Esophagus (tissue), 2 donors: ENCODE measurements around the gene SLC6A7. TPM values are rescaled to one million over a fixed set of nuclear protein-coding genes. Genes with fewer than 3 reads are reported as not detected.

Experiments
- H3K27ac ChIP-seq, 2 donors: one replicate each; pipeline ENCODE4 v1.5.1; 2013; ENCODE audit warnings: low read depth in 2 of 2, mild to moderate bottlenecking in 2 of 2, inconsistent platforms in 1 of 2, low read length in 1 of 2, moderate library complexity in 1 of 2
- H3K27me3 ChIP-seq, 2 donors: one replicate each; pipeline ENCODE4 v1.6.1; 2013; ENCODE audit warnings: low read length in 2 of 2, control low read depth in 1 of 2, mild to moderate bottlenecking in 1 of 2; ENCODE audit not compliant: insufficient read depth in 2 of 2, control insufficient read depth in 1 of 2
- H3K36me3 ChIP-seq, 2 donors: one replicate each; pipeline ENCODE4 v1.6.1; 2013; ENCODE audit warnings: low read length in 1 of 2; ENCODE audit not compliant: control insufficient read depth in 2 of 2, insufficient read depth in 2 of 2
- H3K4me1 ChIP-seq, 2 donors: one replicate each; pipeline ENCODE4 v1.6.1; 2013; ENCODE audit warnings: low read length in 1 of 2; ENCODE audit not compliant: control insufficient read depth in 2 of 2, insufficient read depth in 2 of 2
- H3K4me3 ChIP-seq, 2 donors: one replicate each; pipeline ENCODE4 v1.5.1; 2013; ENCODE audit warnings: low read length in 2 of 2, mild to moderate bottlenecking in 2 of 2, low read depth in 1 of 2, moderate library complexity in 1 of 2
- H3K9me3 ChIP-seq, 2 donors: one replicate each; pipeline ENCODE4 v1.6.1; 2013; ENCODE audit warnings: mild to moderate bottlenecking in 2 of 2, low read depth in 1 of 2, low read length in 1 of 2, moderate library complexity in 1 of 2; ENCODE audit not compliant: control insufficient read depth in 2 of 2, insufficient read depth in 1 of 2
- WGBS, 2 donors: extraction: QIAGEN DNeasy Blood & Tissue Kit; methylation state at CpG; one replicate each; pipeline ENCODE4 v1.1.7; 2013; 5-methylcytosine and 5-hydroxymethylcytosine counted together
- polyA plus RNA-seq, 2 donors: library from polyadenylated mRNA; stranded (reverse); fragments of 200-250 nt; gene quantifications; one replicate each; pipeline ENCODE4 v1.2.3, GENCODE V29; 2013
- donor health status: healthy with polysubstance abuse.
- donor health status: Bipolar disorder and iron deficiency.

SLC6A7 gene
- polyA plus RNA-seq, 2 donors, result not detected

DNA sequence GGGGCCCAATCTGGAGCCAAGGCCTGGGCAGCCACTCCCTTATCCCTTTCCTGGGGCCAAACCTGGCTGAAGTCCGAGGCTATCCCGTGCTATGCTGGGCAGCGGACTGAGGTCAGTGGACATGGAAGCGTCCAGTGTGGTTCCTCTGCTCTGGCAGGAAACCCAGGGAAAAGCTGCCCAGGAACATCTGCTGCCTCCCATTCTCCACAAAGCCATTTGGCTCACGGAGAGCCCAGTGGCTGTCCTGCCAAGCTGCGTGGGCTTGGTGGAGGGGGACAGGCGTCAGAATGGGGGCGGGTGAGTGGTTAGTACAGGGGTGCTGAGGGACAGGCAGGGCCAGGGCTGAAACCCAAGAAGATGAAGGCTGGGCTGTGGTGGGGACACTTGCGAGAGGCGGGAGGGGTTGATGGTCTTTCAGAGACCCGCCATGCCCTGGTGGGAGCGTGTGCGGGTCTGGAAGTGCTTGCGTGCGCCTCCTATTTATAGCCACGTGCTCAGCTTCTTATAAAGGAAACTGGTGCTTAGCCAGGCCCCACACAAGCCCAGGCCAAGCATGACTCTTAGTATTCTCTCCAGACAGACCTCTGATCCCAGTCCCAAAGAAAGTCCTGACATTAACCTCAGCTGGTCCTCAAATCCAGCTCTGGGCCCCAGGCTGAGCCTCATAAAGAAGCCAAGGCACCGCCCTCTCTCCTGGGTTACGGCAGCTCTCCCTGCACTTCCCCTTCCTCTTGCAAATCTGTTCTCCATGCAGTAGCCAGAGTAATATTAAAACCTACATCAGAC, 9.4 kb upstream of the SLC6A7 start:
- Histone ChIP-seq H3K9me3 (no peaks in the 10 kb centered on the region), H3K4me3 (no peak overlapping the region), H3K27ac (peak overlapping the region; percentile 72 to 75), H3K4me1 (peaks cover 0 to 2% of the 10 kb centered on the region in 2 donors), H3K36me3 (no peaks in the 10 kb centered on the region), H3K27me3 (no peaks in the 10 kb centered on the region)
- WGBS, 2 donors, result 61 to 62% methylated on average over 18 of the region's 18 CpGs

DNA sequence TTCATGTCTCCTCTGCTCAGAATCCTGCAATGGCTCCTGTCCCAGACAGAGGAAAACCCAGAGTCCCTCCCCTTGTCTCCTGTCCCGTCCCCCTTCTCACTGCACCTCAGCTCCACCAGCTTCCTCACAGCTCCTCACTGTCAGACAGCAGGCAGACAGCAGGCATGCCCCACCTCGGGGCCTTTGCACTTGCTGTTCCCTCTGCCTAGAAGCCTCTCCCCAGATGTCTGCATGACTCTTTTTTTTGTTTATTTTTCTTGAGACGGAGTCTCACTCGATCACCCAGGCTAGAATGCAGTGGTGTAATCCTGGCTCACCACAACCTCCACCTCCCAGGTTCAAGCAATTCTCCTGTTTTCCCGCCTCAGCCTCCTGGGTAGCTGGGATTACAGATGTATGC, 8.8 kb upstream of the SLC6A7 start:
- H3K27me3 ChIP-seq, result no peaks in the 10 kb centered on the region
- H3K4me3 ChIP-seq, result no peak overlapping the region
- peaks cover 0 to 2% of the 10 kb centered on the region in 2 donors for H3K4me1 ChIP-seq
- H3K27ac ChIP-seq, result peak overlapping the region; percentile 72 to 75
- 61 to 63% methylated on average over 5 of the region's 5 CpGs for WGBS, 2 donors
- no peaks in the 10 kb centered on the region for H3K36me3 ChIP-seq
- H3K9me3 ChIP-seq, result no peaks in the 10 kb centered on the region

DNA sequence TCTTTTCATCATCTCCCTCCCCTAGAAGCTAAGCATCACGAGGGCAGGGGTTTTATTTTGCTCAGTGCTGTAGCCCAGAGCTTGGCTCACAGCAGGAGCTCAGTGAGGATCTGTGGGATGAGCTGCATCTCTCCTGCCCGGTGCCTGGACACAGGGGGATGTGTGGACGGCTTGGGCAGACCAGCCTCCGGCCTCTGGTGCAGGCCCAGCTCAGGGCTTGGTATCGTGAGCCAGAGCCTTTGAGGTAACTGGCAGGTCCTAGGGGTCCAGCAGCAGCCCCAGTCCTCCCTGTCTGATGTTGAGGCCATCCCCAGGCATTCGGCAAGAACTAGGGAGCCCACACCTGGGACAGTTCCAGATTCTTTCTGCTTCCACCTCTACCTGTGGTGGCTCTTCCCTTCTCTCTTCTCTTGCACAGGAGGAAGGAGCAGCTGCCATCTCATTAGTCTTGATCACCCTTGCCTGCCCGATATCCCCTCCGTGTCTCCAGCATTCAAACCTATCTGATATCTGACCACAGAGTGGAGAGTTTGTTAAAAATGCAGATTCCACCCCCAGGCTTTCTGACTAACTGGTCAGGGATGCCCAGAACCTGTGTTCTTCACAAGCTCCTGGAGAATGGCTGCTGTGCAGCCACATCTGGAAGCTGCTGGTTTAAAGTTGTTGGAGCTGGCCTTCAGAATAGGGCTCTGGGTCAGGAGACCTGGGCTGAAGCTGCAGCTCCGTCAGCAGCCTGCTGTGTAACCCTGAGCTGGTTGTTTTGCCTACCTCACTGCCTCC, 7.9 kb upstream of the SLC6A7 start:
- Histone ChIP-seq H3K4me3 (no peak overlapping the region), H3K27me3 (no peaks in the 10 kb centered on the region), H3K9me3 (no peaks in the 10 kb centered on the region), H3K27ac (no peak overlapping the region), H3K36me3 (no peaks in the 10 kb centered on the region), H3K4me1 (peaks cover 0 to 2% of the 10 kb centered on the region in 2 donors)
- WGBS, 2 donors, result 81 to 90% methylated on average over 9 of the region's 9 CpGs

DNA sequence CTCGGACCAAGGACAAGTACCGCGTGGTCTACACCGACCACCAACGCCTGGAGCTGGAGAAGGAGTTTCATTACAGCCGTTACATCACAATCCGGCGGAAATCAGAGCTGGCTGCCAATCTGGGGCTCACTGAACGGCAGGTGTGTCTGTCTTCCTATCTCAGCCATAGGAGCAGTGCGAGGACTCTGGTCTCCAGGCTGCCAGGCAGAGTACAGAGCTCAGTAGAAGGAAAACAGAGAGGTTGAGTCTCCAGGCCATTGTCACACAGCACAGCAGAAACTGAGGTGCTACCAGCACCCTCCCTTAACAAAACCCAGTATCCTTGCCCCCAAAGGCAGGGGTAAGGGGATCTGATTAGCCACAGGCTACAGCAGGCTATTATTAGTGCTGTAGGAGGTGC, 7.1 kb upstream of the SLC6A7 start:
- Histone ChIP-seq H3K27ac (no peak overlapping the region), H3K4me1 (peaks cover 0 to 2% of the 10 kb centered on the region in 2 donors), H3K9me3 (no peaks in the 10 kb centered on the region), H3K36me3 (no peaks in the 10 kb centered on the region), H3K27me3 (no peaks in the 10 kb centered on the region), H3K4me3 (no peak overlapping the region)
- WGBS, 2 donors, result 79 to 90% methylated on average over 10 of the region's 10 CpGs

DNA sequence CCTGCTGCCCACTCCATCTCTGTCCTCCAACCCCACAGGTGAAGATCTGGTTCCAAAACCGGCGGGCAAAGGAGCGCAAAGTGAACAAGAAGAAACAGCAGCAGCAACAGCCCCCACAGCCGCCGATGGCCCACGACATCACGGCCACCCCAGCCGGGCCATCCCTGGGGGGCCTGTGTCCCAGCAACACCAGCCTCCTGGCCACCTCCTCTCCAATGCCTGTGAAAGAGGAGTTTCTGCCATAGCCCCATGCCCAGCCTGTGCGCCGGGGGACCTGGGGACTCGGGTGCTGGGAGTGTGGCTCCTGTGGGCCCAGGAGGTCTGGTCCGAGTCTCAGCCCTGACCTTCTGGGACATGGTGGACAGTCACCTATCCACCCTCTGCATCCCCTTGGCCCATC, 6.4 kb upstream of the SLC6A7 start:
- Histone ChIP-seq H3K9me3 (no peaks in the 10 kb centered on the region), H3K27ac (no peak overlapping the region), H3K27me3 (no peaks in the 10 kb centered on the region), H3K36me3 (no peaks in the 10 kb centered on the region), H3K4me1 (peaks cover 0 to 2% of the 10 kb centered on the region in 2 donors), H3K4me3 (no peak overlapping the region)
- 94 to 95% methylated on average over 12 of the region's 12 CpGs for WGBS, 2 donors

DNA sequence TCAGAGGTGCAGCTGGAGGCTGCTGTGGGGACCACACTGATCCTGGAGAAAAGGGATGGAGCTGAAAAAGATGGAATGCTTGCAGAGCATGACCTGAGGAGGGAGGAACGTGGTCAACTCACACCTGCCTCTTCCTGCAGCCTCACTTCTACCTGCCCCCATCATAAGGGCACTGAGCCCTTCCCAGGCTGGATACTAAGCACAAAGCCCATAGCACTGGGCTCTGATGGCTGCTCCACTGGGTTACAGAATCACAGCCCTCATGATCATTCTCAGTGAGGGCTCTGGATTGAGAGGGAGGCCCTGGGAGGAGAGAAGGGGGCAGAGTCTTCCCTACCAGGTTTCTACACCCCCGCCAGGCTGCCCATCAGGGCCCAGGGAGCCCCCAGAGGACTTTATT, 5.9 kb upstream of the SLC6A7 start:
- H3K4me3 ChIP-seq, result no peak overlapping the region
- WGBS, 2 donors, result 76 to 78% methylated on average over 2 of the region's 2 CpGs
- peaks cover 0 to 2% of the 10 kb centered on the region in 2 donors for H3K4me1 ChIP-seq

DNA sequence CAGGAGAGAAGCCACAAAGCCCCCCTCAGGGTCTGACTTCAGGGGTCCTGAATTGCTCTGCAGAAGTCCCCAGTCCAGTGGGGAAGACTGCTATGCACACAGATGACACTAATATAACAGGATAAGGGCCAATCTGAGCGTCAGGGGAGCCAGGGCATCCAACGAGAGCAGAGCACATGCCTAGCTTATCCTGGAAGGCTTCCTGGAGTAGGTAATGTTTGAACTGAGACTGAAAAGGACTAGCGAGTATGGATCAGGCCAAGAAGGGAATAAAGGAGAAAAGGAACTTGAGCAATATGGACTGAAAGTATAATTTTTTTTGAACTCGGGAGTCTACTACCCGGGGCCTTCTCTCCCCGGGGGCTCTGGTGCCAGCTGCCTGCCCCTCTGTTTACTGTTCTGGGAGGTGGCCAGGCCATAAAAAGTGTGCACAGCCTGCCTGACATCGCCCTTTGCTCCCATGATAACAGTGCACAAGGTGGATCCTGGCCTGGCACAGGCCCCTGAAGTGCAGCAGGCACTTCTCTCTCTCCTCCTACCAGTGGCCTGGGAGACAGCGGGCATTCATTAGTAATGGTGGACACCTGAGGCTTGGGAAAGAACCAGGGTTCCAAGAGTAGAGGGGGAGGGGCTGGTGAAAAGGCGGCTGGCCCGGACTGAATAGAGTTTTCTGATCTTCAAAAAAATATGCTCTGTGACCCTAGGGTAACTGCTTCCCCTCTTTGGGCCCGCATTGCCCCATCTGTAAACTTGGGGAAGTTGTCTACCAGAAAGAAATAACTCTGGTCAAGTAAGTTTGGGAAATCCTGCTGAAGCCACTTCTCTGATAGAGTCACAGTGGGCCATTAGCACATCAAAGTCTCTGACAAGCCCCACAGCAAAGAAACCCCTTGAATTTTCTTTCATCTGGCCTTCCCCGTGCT, 4.6 kb upstream of the SLC6A7 start:
- no peaks in the 10 kb centered on the region for H3K9me3 ChIP-seq
- H3K4me1 ChIP-seq, result peaks cover 0 to 2% of the 10 kb centered on the region in 2 donors
- 68 to 86% methylated on average over 12 of the region's 12 CpGs for WGBS, 2 donors
- H3K4me3 ChIP-seq, result no peak overlapping the region
- H3K27me3 ChIP-seq, result peaks cover 0 to 2% of the 10 kb centered on the region in 2 donors
- no peaks in the 10 kb centered on the region for H3K36me3 ChIP-seq
- H3K27ac ChIP-seq, result no peak overlapping the region

More for the DNA sequence above, 5.9 kb upstream of the SLC6A7 start:
- H3K36me3 ChIP-seq, result no peaks in the 10 kb centered on the region
- no peak overlapping the region for H3K27ac ChIP-seq
- no peaks in the 10 kb centered on the region for H3K9me3 ChIP-seq
- no peaks in the 10 kb centered on the region for H3K27me3 ChIP-seq

DNA sequence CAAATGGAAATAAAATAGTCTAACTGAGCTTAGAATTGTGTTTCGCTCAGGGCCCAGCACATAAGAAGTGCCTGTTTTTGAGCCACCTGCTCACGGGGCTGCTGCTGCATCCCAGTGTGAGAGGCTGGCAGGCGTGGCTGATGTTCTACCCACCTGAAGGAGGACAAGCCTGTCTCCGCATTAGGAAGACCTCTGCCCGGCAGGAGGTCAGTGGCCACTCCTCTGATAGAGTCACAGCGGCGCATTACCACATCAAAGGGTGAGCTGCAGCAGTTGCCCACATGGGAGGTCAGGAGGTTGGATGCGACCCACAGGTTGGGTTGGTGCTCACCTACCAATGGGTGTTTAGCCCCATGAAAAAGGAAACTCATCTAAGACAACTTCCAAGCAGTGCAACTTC, 3.7 kb upstream of the SLC6A7 start:
- no peak overlapping the region for H3K27ac ChIP-seq
- peaks cover 0 to 2% of the 10 kb centered on the region in 2 donors for H3K27me3 ChIP-seq
- no peaks in the 10 kb centered on the region for H3K36me3 ChIP-seq

DNA sequence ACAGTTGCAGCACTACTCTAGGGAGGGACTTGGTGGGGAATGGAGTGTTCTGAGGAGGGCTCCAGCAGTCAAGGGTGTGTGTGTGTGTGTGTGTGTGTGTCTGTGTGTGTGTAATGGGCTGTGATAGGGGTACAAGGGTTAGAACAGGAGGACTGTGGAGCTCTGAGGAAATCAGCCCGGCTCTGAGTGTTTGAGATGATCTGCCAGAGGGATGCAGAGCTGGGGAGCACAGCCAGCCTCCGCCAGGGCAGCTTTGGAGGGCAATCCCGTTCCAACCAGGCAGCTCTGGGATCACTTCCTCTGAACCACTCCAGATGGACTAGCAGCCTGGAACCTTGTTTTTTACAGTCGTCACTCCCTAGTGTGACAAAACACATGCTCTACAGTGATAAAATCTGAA, 3.0 kb upstream of the SLC6A7 start:
- peaks cover 0 to 2% of the 10 kb centered on the region in 2 donors for H3K27me3 ChIP-seq
- no peak overlapping the region for H3K27ac ChIP-seq
- no peaks in the 10 kb centered on the region for H3K36me3 ChIP-seq
- H3K4me3 ChIP-seq, result no peak overlapping the region
- 65 to 72% methylated on average over 4 of the region's 4 CpGs for WGBS, 2 donors
- H3K9me3 ChIP-seq, result no peaks in the 10 kb centered on the region
- no peaks in the 10 kb centered on the region for H3K4me1 ChIP-seq

More for the DNA sequence above, 3.7 kb upstream of the SLC6A7 start:
- H3K4me3 ChIP-seq, result no peak overlapping the region
- no peaks in the 10 kb centered on the region for H3K9me3 ChIP-seq
- H3K4me1 ChIP-seq, result no peaks in the 10 kb centered on the region
- WGBS, 2 donors, result 85 to 94% methylated on average over 8 of the region's 8 CpGs
